AG04450 (cell line): ENCODE data around the gene NOL12. TPM values are rescaled to one million over a fixed set of nuclear protein-coding genes. Genes with fewer than 3 reads are reported as not detected.
"Not testable (repeated sequence)": the region's sequence is repeated elsewhere in the genome, so short reads cannot be mapped to it uniquely, and the experiment has no call there.

Source experiments
- CTCF ChIA-PET: fragments of 300-600, 350-600 bp; formaldehyde crosslinking; extraction: SDS; loops from one replicate; lab custom pipeline; 2022; ENCODE audit warnings: antibody characterized with exemption, inconsistent platforms; lab: Charles Lee
- POLR2A ChIA-PET: fragments of 350-600 bp; formaldehyde crosslinking; extraction: SDS; loops from one replicate; lab custom pipeline; 2021; ENCODE audit warnings: antibody characterized with exemption, inconsistent platforms; lab: Yijun Ruan, JAX
- DNase-seq: peaks from one replicate; pipeline ENCODE4 v3.0.0-alpha.2; 2011; ENCODE audit warnings: low read depth, low spot score
- H3K27ac ChIP-seq: one replicate; pipeline ENCODE4 v1.5.1; 2012; ENCODE audit warnings: low read depth, low read length, control low read depth
- H3K27me3 ChIP-seq: one replicate; pipeline ENCODE4 v1.6.0; 2012; ENCODE audit warnings: low read length; ENCODE audit not compliant: control insufficient read depth, insufficient read depth
- H3K4me3 ChIP-seq: 2 replicates; pipeline ENCODE4 v1.5.1; 2011; ENCODE audit warnings: mild to moderate bottlenecking, low read depth, low read length, control low read depth
- H3K9me3 ChIP-seq: 2 replicates; pipeline ENCODE4 v1.5.1; 2012; ENCODE audit warnings: low read length; ENCODE audit not compliant: control insufficient read depth, insufficient read depth
- polyA plus RNA-seq: library from polyadenylated mRNA; depleted of rRNA; stranded (reverse); fragments of >200 nt; gene quantifications from 2 replicates; pipeline ENCODE4 v1.2.3, GENCODE V29; 2011
- TF ChIP-seq, protein P1 (sequence below): IDR thresholded peaks from 2 replicates; pipeline ENCODE4 v1.5.1; 2011; ENCODE audit warnings: low read depth, low read length, control low read depth, inconsistent platforms

Gene NOL12
- polyA plus RNA-seq, 1 experiment, result 11.8 TPM

DNA sequence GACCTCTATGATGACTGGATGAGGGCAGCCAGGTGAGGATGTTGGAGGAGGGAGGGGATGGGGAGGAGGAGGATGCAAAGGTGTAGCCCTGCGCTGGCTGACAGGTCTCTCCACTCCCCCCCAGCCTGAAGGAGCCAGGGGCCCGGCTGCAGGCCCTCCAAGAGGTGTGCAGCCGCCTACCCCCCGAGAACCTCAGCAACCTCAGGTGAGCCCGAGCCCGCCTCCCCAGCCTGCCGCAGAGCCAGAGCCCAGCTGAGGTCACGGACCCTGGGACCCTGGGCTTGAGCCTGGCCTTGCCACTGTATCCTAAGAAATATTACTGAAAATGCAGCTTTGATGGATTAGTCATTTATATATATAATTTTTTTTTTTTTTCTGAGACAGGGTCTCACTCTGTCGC is 38.8 kb upstream of the NOL12 start:
- no peak overlapping the region for H3K27ac ChIP-seq
- no peaks in the 10 kb centered on the region; the same call in 1 of the 2 replicates for H3K9me3 ChIP-seq
- TF ChIP-seq, protein P1, sequence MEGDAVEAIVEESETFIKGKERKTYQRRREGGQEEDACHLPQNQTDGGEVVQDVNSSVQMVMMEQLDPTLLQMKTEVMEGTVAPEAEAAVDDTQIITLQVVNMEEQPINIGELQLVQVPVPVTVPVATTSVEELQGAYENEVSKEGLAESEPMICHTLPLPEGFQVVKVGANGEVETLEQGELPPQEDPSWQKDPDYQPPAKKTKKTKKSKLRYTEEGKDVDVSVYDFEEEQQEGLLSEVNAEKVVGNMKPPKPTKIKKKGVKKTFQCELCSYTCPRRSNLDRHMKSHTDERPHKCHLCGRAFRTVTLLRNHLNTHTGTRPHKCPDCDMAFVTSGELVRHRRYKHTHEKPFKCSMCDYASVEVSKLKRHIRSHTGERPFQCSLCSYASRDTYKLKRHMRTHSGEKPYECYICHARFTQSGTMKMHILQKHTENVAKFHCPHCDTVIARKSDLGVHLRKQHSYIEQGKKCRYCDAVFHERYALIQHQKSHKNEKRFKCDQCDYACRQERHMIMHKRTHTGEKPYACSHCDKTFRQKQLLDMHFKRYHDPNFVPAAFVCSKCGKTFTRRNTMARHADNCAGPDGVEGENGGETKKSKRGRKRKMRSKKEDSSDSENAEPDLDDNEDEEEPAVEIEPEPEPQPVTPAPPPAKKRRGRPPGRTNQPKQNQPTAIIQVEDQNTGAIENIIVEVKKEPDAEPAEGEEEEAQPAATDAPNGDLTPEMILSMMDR, result no peak
- no peak overlapping the region for H3K4me3 ChIP-seq
- no peaks in the 10 kb centered on the region for H3K27me3 ChIP-seq
- POLR2A ChIA-PET, result no interaction called here
- CTCF ChIA-PET, result no interaction called here
- DNase-seq, result no peak

DNA sequence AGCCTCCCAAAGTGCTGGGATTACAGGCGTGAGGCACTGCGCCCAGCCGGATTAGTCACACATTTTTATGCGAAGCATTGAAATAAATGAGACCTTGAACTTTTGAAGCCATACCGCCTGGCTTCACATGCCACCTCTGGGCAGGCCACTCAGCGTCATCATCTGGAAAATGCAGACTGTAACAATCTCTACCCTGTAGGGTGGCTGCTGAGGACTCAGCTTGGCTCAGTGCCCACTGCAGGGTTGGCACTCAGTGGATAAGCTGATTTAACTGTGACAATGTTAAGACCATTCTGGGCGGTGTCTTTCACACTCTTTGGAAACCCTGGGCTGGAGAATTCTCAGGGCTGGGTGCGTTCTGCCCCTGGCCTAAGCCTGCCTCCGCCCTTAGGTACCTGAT is 38.2 kb upstream of the NOL12 start:
- no peak for DNase-seq
- Histone ChIP-seq H3K27ac (no peak overlapping the region), H3K9me3 (no peaks in the 10 kb centered on the region; the same call in 1 of the 2 replicates), H3K27me3 (no peaks in the 10 kb centered on the region), H3K4me3 (no peak overlapping the region)
- CTCF ChIA-PET, result no interaction called here
- TF ChIP-seq, protein P1, result no peak
- POLR2A ChIA-PET, result no interaction called here

GRCh38 chr22:37650463-37651136 is 35.5 kb upstream of the NOL12 start:
- POLR2A ChIA-PET, result interaction anchor here (0.8 kb wide), 1 partner anchor 17 kb away, joined by 3 read pairs; no protein-coding TSS in a partner anchor
- CTCF ChIA-PET, result no interaction called here
- H3K4me3 ChIP-seq, result no peak overlapping the region
- TF ChIP-seq, protein P1, result no peak
- H3K9me3 ChIP-seq, result no peaks in the 10 kb centered on the region; the same call in 1 of the 2 replicates
- H3K27ac ChIP-seq, result no peak overlapping the region
- DNase-seq, result no peak
- no peaks in the 10 kb centered on the region for H3K27me3 ChIP-seq

- Histone ChIP-seq H3K27ac (no peak overlapping the region), H3K4me3 (no peak overlapping the region), H3K27me3 (no peaks in the 10 kb centered on the region), H3K9me3 (no peaks in the 10 kb centered on the region; the same call in 1 of the 2 replicates)
- no peak for DNase-seq
- POLR2A ChIA-PET, result interaction anchor here (1.4 kb wide), 1 partner anchor 11 kb away, joined by 3 read pairs; no protein-coding TSS in a partner anchor
- TF ChIP-seq, protein P1, result no peak
- CTCF ChIA-PET, result interaction anchor here (1.5 kb wide), 1 partner anchor 11 kb away, joined by 8 read pairs; no protein-coding TSS in a partner anchor
Observed at GRCh38 chr22:37654563-37655251, 31.4 kb upstream of the NOL12 start.

DNA sequence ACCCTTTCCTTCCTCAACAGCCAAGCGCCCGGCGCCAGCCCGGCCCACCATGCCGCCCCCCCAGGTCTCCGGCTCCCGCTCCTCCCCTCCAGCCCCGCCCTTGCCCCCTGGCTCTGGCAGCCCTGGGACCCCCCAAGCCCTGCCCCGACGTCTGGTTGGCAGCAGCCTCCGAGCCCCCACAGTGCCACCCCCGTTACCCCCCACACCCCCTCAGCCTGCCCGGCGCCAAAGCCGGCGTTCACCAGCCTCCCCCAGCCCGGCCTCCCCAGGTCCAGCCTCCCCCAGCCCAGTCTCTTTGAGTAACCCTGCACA is 30.9 kb upstream of the NOL12 start:
- ChIA-PET CTCF (interaction anchor here (1.5 kb wide), 1 partner anchor 11 kb away, joined by 8 read pairs; no protein-coding TSS in a partner anchor), POLR2A (interaction anchor here (1.4 kb wide), 1 partner anchor 12 kb away, joined by 3 read pairs; no protein-coding TSS in a partner anchor)
- TF ChIP-seq, protein P1, result no peak

DNA sequence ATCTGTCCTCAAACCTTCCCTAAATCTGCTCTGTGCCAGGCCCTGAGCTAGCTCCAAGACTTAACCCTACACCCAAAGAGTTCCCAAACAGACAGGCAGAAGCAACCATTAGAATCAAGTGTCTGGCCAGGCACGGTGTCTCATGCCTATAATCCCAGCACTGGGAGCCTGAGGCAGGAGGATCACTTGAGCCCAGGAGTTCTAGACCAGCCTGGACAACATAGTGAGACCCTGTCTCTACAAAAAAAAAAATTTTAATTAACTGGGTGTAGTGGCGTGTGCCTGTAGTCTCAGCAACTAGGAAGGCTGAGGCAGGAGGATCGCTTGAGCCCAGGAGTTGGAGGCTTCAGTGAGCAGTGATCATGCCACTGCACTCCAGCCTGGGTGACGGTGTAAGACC is 29.6 kb upstream of the NOL12 start:
- not testable (repeated sequence) for H3K4me3 ChIP-seq, H3K9me3 ChIP-seq, DNase-seq, H3K27me3 ChIP-seq, H3K27ac ChIP-seq
- ChIA-PET POLR2A (interaction anchor here (3.9 kb wide), 1 partner anchor 19 kb away, joined by 46 read pairs; the partner anchor contains the start of gene LGALS1), CTCF (interaction anchor here (0.6 to 3.4 kb wide), 4 partner anchors 13 to 182 kb away, joined by 3 to 54 read pairs (median 6); no protein-coding TSS in a partner anchor)

More for the DNA sequence above, 30.9 kb upstream of the NOL12 start:
- no peaks in the 10 kb centered on the region; the same call in 1 of the 2 replicates for H3K9me3 ChIP-seq
- no peak for DNase-seq
- no peaks in the 10 kb centered on the region for H3K27me3 ChIP-seq
- no peak overlapping the region for H3K27ac ChIP-seq
- no peak overlapping the region for H3K4me3 ChIP-seq
